HepG2 (cell line): ENCODE results near the gene DIRAS1. TPM values are rescaled to one million over a fixed set of nuclear protein-coding genes. Genes with fewer than 3 reads are reported as not detected.

Experiments
- DMTF1 ChIP-seq: sonication (generic); formaldehyde crosslinking; IDR thresholded peaks from 2 replicates; pipeline ENCODE4 v1.4.0; 2020; ENCODE audit warnings: mild to moderate bottlenecking, missing genetic modification reagents
- HOXA5 ChIP-seq: sonication (generic); formaldehyde crosslinking; IDR thresholded peaks from 2 replicates; pipeline ENCODE4 v1.4.0; 2020; ENCODE audit warnings: missing genetic modification reagents
- MBD4 ChIP-seq: IDR thresholded peaks from 2 replicates; pipeline ENCODE4 v1.6.1; 2012; ENCODE audit warnings: low read length, inconsistent platforms, borderline replicate concordance
- NR2F1 ChIP-seq, 2 experiments: fragments of 450-650 bp in 1 of 2; formaldehyde crosslinking in 1 of 2; IDR thresholded peaks; 2 replicates each; pipeline versions ENCODE4 v1.5.0 to v1.6.1; 2016 to 2020; ENCODE audit warnings: mild to moderate bottlenecking in 1 of 2, missing compliant biosample characterization in 1 of 2, missing genetic modification reagents in 1 of 2, moderate library complexity in 1 of 2
- PBX3 ChIP-seq: sonication (generic); formaldehyde crosslinking; IDR thresholded peaks from 2 replicates; pipeline ENCODE4 v1.8.1; 2023; ENCODE audit warnings: missing genetic modification reagents, inconsistent platforms, borderline replicate concordance
- TFDP1 ChIP-seq: IDR thresholded peaks from 2 replicates; pipeline ENCODE4 v1.6.1; 2016; ENCODE audit warnings: missing compliant biosample characterization, missing genetic modification reagents, borderline replicate concordance
- UBTF ChIP-seq: sonication (generic); formaldehyde crosslinking; IDR thresholded peaks from 2 replicates; pipeline ENCODE4 v1.4.0; 2020; ENCODE audit warnings: mild to moderate bottlenecking, missing genetic modification reagents
- YEATS2 ChIP-seq: sonication (generic); formaldehyde crosslinking; IDR thresholded peaks from 2 replicates; pipeline ENCODE4 v1.4.0; 2020; ENCODE audit warnings: missing genetic modification reagents, borderline replicate concordance
- ZFYVE20 ChIP-seq: sonication (generic); formaldehyde crosslinking; IDR thresholded peaks from 2 replicates; pipeline ENCODE4 v1.8.0; 2023; ENCODE audit warnings: low read depth, mild to moderate bottlenecking, moderate library complexity, missing genetic modification reagents, borderline replicate concordance
- ZNF407 ChIP-seq: sonication (generic); formaldehyde crosslinking; IDR thresholded peaks from one replicate; pipeline ENCODE4 v1.5.1; 2020; ENCODE audit warnings: mild to moderate bottlenecking, missing genetic modification reagents; ENCODE audit errors: not compliant biosample characterization
- ZNF883 ChIP-seq: sonication (generic); formaldehyde crosslinking; IDR thresholded peaks from 2 replicates; pipeline ENCODE4 v1.5.1; 2020; ENCODE audit warnings: mild to moderate bottlenecking, missing genetic modification reagents; ENCODE audit errors: not compliant biosample characterization
- polyA plus RNA-seq, 8 experiments: library from polyadenylated mRNA; depleted of rRNA in 3 of 8; stranded (reverse) in 7 of 8; unstranded in 1 of 8; fragments of >200 nt; fragmentation: Illumina TruSeq in 4 of 8; extraction: Trizol in 4 of 8; gene quantifications; 2 replicates each; pipeline versions ENCODE4 v1.2.1 to v1.2.3, GENCODE V29; 2011 to 2016; ENCODE audit warnings: low read depth in 4 of 8, missing spikeins in 1 of 8, mixed read lengths in 1 of 8; ENCODE audit not compliant: insufficient read depth in 1 of 8
- total RNA-seq, 5 experiments: library from RNA; depleted of rRNA; stranded (reverse); fragments of >200 nt; fragmentation: Illumina TruSeq; extraction: Trizol; gene quantifications; 2 replicates each; pipeline ENCODE4 v1.2.3, GENCODE V29; 2016; ENCODE audit warnings: low read depth in 1 of 5

The DIRAS1 gene
- total and polyA plus RNA-seq, 2 of the 13 experiments (the other 11 are each of a cell fraction or from before 2014, with no cell fraction given), result 0.97 to 1.8 TPM

GRCh38 chr19:2702170-2703076 lies 18.7 kb downstream of the DIRAS1 start, which contains the start of gene GNG7 (continued):
- no peak for TF ChIP-seq ZNF883 (CRISPR knock-in tag)
- no peak for TF ChIP-seq PBX3 (CRISPR knock-in tag)
- no peak for TF ChIP-seq NR2F1 (CRISPR knock-in tag; IDR thresholded peaks at IDR 0.05)
- no peak for TF ChIP-seq DMTF1 (CRISPR knock-in tag)
- no peak for TF ChIP-seq ZFYVE20 (CRISPR knock-in tag)
- no peak for TF ChIP-seq MBD4
- TF ChIP-seq HOXA5, result no peak
- no peak for TF ChIP-seq YEATS2 (CRISPR knock-in tag)
- TF ChIP-seq UBTF (CRISPR knock-in tag), result no peak; the same call in 1 of the 2 replicates
- TF ChIP-seq ZNF407 (CRISPR knock-in tag), result no peak
- TF ChIP-seq TFDP1 (CRISPR knock-in tag), result no peak
